SK-N-SH treated with all-trans-retinoic acid at 6 μM for 48 hours (cell line): ENCODE data around the gene DYTN.

Source experiments
- ARNTL ChIP-seq: fragments of 450-650 bp; formaldehyde crosslinking; IDR thresholded peaks from 2 replicates; pipeline ENCODE4 v1.5.0; 2020; ENCODE audit warnings: low read depth, mild to moderate bottlenecking, moderate library complexity, borderline replicate concordance
- CSRNP3 ChIP-seq: fragments of 250-450 bp; sonication (Bioruptor Pico); IDR thresholded peaks from 2 replicates; pipeline ENCODE4 v1.5.1; 2021; ENCODE audit warnings: mild to moderate bottlenecking, moderate library complexity
- ESRRG ChIP-seq: fragments of 250-450 bp; sonication (Bioruptor Pico); IDR thresholded peaks from 2 replicates; pipeline ENCODE4 v1.6.1; 2021; ENCODE audit warnings: mild to moderate bottlenecking
- GLIS3 ChIP-seq: fragments of 250-450 bp; sonication (Bioruptor Pico); IDR thresholded peaks from 2 replicates; pipeline ENCODE4 v1.5.0; 2020; ENCODE audit warnings: mild to moderate bottlenecking, moderate library complexity
- ISL1 ChIP-seq: fragments of 250-450 bp; sonication (Bioruptor Pico); IDR thresholded peaks from 2 replicates; pipeline ENCODE4 v2.1.2; 2022; ENCODE audit warnings: mild to moderate bottlenecking, moderate library complexity
- PPARA ChIP-seq: fragments of 250-450 bp; sonication (Bioruptor Pico); IDR thresholded peaks from 2 replicates; pipeline ENCODE4 v1.5.0; 2020; ENCODE audit warnings: mild to moderate bottlenecking, borderline replicate concordance
- RARB ChIP-seq: fragments of 250-450 bp; sonication (Bioruptor Pico); IDR thresholded peaks from 2 replicates; pipeline ENCODE4 v1.8.0; 2021; ENCODE audit warnings: mild to moderate bottlenecking, moderate library complexity
- ZFP30 ChIP-seq: fragments of 450-650 bp; formaldehyde crosslinking; IDR thresholded peaks from 2 replicates; pipeline ENCODE4 v1.5.0; 2022; ENCODE audit warnings: mild to moderate bottlenecking, moderate library complexity
- ZNF565 ChIP-seq: fragments of 450-650 bp; formaldehyde crosslinking; conservative IDR thresholded peaks from 2 replicates; pipeline ENCODE4 v1.5.0; 2020; ENCODE audit warnings: low read depth, mild to moderate bottlenecking, moderate library complexity
- ZNF70 ChIP-seq: fragments of 450-650 bp; formaldehyde crosslinking; IDR thresholded peaks from 2 replicates; pipeline ENCODE4 v1.5.0; 2020; ENCODE audit warnings: mild to moderate bottlenecking, moderate library complexity
- ZNF8 ChIP-seq: fragments of 450-650 bp; formaldehyde crosslinking; IDR thresholded peaks from 2 replicates; pipeline ENCODE4 v1.5.0; 2020; ENCODE audit warnings: mild to moderate bottlenecking, moderate library complexity
- TF ChIP-seq, protein P1 (sequence below): fragments of 250-450 bp; sonication (Bioruptor Pico); IDR thresholded peaks from 2 replicates; pipeline ENCODE4 v1.5.1; 2020; ENCODE audit warnings: low read depth, mild to moderate bottlenecking, moderate library complexity
- TF ChIP-seq, protein P2 (sequence below): fragments of 250-450 bp; sonication (Bioruptor Pico); IDR thresholded peaks from 2 replicates; pipeline ENCODE4 v1.8.0; 2020; ENCODE audit warnings: mild to moderate bottlenecking, moderate library complexity, borderline replicate concordance

DNA sequence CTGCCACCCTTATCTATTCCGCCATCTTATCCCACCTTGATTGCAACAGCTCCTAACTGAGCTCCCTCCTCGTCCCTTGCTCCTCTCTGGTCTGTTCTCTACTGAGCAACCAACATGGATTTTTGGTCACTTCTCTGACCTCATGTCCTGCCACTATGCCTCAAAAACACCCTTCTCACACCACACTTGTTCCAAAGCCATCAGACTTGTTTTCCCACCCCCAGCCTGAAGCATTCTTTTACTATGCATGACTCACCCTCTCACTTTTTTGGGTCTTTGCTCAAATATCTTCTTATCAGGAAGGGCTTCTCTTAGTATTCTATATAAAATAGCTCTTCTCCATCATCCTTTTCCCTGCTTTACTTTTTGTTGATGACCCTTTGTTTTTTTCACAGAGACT, 78.6 kb downstream of the DYTN start:
- TF ChIP-seq ZFP30 (CRISPR knock-in tag) (no peak), ZNF565 (CRISPR knock-in tag) (no peak), RARB (CRISPR knock-in tag) (no peak), CSRNP3 (no peak), ISL1 (CRISPR knock-in tag) (no peak), ZNF70 (CRISPR knock-in tag) (no peak), GLIS3 (no peak), ARNTL (no peak), ZNF8 (CRISPR knock-in tag) (no peak), PPARA (CRISPR knock-in tag) (no peak), ESRRG (CRISPR knock-in tag) (no peak)
- TF ChIP-seq, protein P1, sequence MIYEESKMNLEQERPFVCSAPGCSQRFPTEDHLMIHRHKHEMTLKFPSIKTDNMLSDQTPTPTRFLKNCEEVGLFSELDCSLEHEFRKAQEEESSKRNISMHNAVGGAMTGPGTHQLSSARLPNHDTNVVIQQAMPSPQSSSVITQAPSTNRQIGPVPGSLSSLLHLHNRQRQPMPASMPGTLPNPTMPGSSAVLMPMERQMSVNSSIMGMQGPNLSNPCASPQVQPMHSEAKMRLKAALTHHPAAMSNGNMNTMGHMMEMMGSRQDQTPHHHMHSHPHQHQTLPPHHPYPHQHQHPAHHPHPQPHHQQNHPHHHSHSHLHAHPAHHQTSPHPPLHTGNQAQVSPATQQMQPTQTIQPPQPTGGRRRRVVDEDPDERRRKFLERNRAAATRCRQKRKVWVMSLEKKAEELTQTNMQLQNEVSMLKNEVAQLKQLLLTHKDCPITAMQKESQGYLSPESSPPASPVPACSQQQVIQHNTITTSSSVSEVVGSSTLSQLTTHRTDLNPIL, result no peak
- TF ChIP-seq, protein P2, sequence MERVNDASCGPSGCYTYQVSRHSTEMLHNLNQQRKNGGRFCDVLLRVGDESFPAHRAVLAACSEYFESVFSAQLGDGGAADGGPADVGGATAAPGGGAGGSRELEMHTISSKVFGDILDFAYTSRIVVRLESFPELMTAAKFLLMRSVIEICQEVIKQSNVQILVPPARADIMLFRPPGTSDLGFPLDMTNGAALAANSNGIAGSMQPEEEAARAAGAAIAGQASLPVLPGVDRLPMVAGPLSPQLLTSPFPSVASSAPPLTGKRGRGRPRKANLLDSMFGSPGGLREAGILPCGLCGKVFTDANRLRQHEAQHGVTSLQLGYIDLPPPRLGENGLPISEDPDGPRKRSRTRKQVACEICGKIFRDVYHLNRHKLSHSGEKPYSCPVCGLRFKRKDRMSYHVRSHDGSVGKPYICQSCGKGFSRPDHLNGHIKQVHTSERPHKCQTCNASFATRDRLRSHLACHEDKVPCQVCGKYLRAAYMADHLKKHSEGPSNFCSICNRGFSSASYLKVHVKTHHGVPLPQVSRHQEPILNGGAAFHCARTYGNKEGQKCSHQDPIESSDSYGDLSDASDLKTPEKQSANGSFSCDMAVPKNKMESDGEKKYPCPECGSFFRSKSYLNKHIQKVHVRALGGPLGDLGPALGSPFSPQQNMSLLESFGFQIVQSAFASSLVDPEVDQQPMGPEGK (CRISPR knock-in tag), result no peak
